Ramos (cell line): ENCODE results near the gene HSPB6.

Source experiments
- in situ Hi-C: fragments of 300-500 bp; cut with MboI; formaldehyde crosslinking; loops from one replicate; pipeline ENCODE4 v1.14.3; 2022; ENCODE audit warnings: low sequenced_read_pairs; ENCODE audit not compliant: unreplicated experiment

HSPB6 gene

GRCh38 chr19:35768082-35768421, 11.2 kb upstream of the HSPB6 start:
- in situ Hi-C loops: no loop called here

GRCh38 chr19:35767288-35768081, 10.7 kb upstream of the HSPB6 start:
- in situ Hi-C loops: no loop called here

- in situ Hi-C loops: no loop called here
Observed at GRCh38 chr19:35766571-35767104, 9.8 kb upstream of the HSPB6 start.

GRCh38 chr19:35764432-35765315, 7.8 kb upstream of the HSPB6 start:
- in situ Hi-C loops: no loop called here

GRCh38 chr19:35760711-35761349, 4.0 kb upstream of the HSPB6 start:
- in situ Hi-C loops: no loop called here

GRCh38 chr19:35759697-35760096, 2.9 kb upstream of the HSPB6 start:
- in situ Hi-C loops: no loop called here

GRCh38 chr19:35757749-35758608, 1.1 kb upstream of the HSPB6 start, which contains the start of gene PROSER3:
Gene PROSER3 (plus strand): TSS chr19:35758176. CDS start chr19:35758216, 40 bp downstream.
- in situ Hi-C loops: no loop called here

GRCh38 chr19:35757231-35757748, 461 bp upstream of the HSPB6 start:
- in situ Hi-C loops: no loop called here

- in situ Hi-C loops: no loop called here
Observed at GRCh38 chr19:35755550-35756376, 1.1 kb downstream of the HSPB6 start.

GRCh38 chr19:35755131-35755549, 1.7 kb downstream of the HSPB6 start:
- in situ Hi-C loops: no loop called here

GRCh38 chr19:35754370-35755130, 2.3 kb downstream of the HSPB6 start:
- in situ Hi-C loops: no loop called here

- in situ Hi-C loops: no loop called here
Observed at GRCh38 chr19:35753634-35754369, 3.0 kb downstream of the HSPB6 start.

GRCh38 chr19:35752746-35753350, 4.0 kb downstream of the HSPB6 start:
- in situ Hi-C loops: no loop called here

- in situ Hi-C loops: no loop called here
Observed at GRCh38 chr19:35751839-35752745, 4.7 kb downstream of the HSPB6 start.

GRCh38 chr19:35750167-35750566, 6.7 kb downstream of the HSPB6 start:
- in situ Hi-C loops: no loop called here
